Neuron (in vitro differentiated cells): Measurements from ENCODE around the gene BMP5.
"Not testable (repeated sequence)": the region's sequence is repeated elsewhere in the genome, so short reads cannot be mapped to it uniquely, and the experiment has no call there.

Experiments used
- H2AFZ ChIP-seq: one replicate; pipeline ENCODE4 v1.6.1; 2013; ENCODE audit warnings: low read depth, mild to moderate bottlenecking, inconsistent platforms, low read length, moderate library complexity
- H3K27me3 ChIP-seq: one replicate; pipeline ENCODE4 v1.6.1; 2013; ENCODE audit warnings: low read length; ENCODE audit not compliant: insufficient read depth
- H3K36me3 ChIP-seq: one replicate; pipeline ENCODE4 v1.6.1; 2013; ENCODE audit warnings: low read length; ENCODE audit not compliant: insufficient read depth
- H3K4me1 ChIP-seq: one replicate; pipeline ENCODE4 v1.6.1; 2013; ENCODE audit warnings: low read length; ENCODE audit not compliant: insufficient read depth
- H3K4me3 ChIP-seq: 2 replicates; pipeline ENCODE4 v1.5.1; 2013; ENCODE audit warnings: mild to moderate bottlenecking, low read length, moderate library complexity
- H3K9me3 ChIP-seq: one replicate; pipeline ENCODE4 v1.6.1; 2013; ENCODE audit warnings: low read length

BMP5 gene

GRCh38 chr6:55875400-55875799 lies at the start of gene BMP5:
Gene BMP5 (minus strand): TSS chr6:55875590. CDS start chr6:55874865, 725 bp downstream.
- Histone ChIP-seq H3K27me3 (no peaks in the 10 kb centered on the region), H3K4me1 (peaks cover 20% of the 10 kb centered on the region), H3K36me3 (no peaks in the 10 kb centered on the region), H3K4me3 (peak within 1 kb of the TSS; percentile 70), H2AFZ (peak within 1 kb of the TSS; percentile 46), H3K9me3 (no peaks in the 10 kb centered on the region)

DNA sequence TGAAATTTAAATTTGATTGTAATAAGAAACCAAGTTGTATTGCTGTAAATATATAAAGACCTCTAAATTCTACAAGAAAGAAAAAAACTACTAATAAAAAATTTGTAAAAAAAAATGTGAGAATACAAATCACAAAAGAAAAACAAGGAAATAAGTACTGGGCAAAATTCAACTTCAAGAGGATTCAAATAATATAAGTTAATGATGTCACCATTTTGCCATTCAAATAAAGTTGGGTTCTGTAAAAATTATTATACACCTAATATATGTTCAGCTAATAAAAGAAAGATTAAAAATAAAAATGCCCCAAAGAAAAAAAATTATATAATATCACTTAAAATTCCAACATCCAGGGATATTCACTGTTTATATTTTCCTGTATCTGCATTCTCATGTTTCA lies 47.0 kb upstream of the BMP5 start:
- Histone ChIP-seq H3K4me3 (no peak overlapping the region), H3K36me3 (no peaks in the 10 kb centered on the region), H2AFZ (no peak overlapping the region), H3K4me1 (no peaks in the 10 kb centered on the region), H3K9me3 (no peaks in the 10 kb centered on the region), H3K27me3 (no peaks in the 10 kb centered on the region)

GRCh38 chr6:55919716-55920308 lies 44.4 kb upstream of the BMP5 start:
- Histone ChIP-seq H3K9me3 (no peaks in the 10 kb centered on the region), H2AFZ (peak overlapping the region; percentile 26), H3K27me3 (no peaks in the 10 kb centered on the region), H3K4me1 (no peaks in the 10 kb centered on the region), H3K4me3 (no peak overlapping the region), H3K36me3 (no peaks in the 10 kb centered on the region)

DNA sequence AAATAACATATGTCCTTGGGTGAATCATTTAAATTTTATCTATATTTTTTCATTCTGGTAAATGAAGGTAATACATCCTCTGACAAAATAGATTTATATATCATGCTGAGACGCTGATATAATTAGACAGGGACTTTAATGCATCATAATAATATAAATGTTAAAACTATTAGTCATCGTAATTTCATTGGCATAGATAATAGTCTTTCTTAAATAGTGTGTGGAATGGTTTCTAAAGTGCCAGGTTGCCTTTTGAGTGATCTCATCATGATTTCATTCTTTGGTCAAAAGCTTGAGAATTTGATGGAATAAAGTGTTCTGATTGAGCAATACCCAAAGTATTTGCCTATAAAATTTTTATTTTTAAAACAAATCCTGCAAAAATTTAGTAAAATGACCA lies 43.2 kb upstream of the BMP5 start:
- Histone ChIP-seq H3K36me3 (no peaks in the 10 kb centered on the region), H3K9me3 (no peaks in the 10 kb centered on the region), H3K4me1 (no peaks in the 10 kb centered on the region), H3K4me3 (no peak overlapping the region), H2AFZ (no peak overlapping the region), H3K27me3 (no peaks in the 10 kb centered on the region)

- no peaks in the 10 kb centered on the region for H3K36me3 ChIP-seq
- H3K4me1 ChIP-seq = no peaks in the 10 kb centered on the region
- H3K9me3 ChIP-seq = no peaks in the 10 kb centered on the region
- no peaks in the 10 kb centered on the region for H3K27me3 ChIP-seq
- H3K4me3 ChIP-seq = no peak overlapping the region
- no peak overlapping the region for H2AFZ ChIP-seq
Observed at GRCh38 chr6:55917751-55918415, 42.5 kb upstream of the BMP5 start.

- H3K36me3 ChIP-seq = no peaks in the 10 kb centered on the region
- H2AFZ ChIP-seq = no peak overlapping the region
- no peak overlapping the region for H3K4me3 ChIP-seq
- H3K4me1 ChIP-seq = no peaks in the 10 kb centered on the region
- H3K9me3 ChIP-seq = no peaks in the 10 kb centered on the region
- no peaks in the 10 kb centered on the region for H3K27me3 ChIP-seq
Observed at GRCh38 chr6:55916188-55916587, 40.8 kb upstream of the BMP5 start.

DNA sequence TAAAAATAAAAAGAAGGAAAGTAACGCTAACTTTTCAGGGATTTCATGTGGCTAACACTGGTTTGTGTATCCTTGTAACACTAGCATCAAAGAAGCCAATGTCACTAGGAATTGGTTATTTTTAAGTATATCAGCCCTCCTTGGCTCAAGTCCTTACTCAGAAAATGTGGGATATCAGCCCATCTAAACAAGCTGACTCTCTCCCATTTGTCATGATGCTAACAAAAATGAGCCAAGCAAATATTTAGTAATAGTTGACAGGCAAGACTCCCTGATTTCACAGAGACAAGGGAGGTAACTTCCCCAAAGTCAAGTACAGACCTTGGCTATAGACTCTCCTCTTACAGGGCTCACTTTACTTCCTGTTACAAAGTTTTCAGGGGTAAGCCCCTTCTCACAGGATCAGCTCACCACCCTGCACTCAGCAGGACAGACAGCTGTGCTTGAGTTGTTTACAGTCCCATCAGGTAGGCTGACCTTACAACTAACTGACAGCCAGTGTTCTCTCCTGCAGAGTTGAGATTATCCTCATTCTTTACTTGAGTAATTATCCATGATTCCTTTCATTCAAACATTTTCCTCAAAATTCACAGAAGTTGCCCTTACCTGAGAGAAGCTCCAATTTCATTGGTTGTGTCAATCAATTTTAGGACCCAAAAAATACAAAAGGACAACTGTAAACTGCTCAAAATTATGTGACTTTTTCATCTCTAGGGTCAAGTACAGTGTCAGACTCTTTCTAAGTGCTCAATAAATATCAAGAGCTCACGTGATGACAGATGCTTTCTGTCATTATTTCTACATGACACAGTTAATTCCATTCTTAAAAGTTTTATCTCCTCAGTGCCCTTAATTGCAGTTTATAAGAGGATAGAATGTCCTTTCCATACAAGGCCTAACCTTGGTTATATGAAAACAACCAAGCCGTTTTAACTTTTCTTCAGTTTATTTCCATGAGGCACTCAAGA lies 38.1 kb upstream of the BMP5 start:
- H2AFZ ChIP-seq = no peak overlapping the region
- H3K27me3 ChIP-seq = no peaks in the 10 kb centered on the region
- H3K4me3 ChIP-seq = no peak overlapping the region
- H3K9me3 ChIP-seq = no peaks in the 10 kb centered on the region
- H3K4me1 ChIP-seq = no peaks in the 10 kb centered on the region
- no peaks in the 10 kb centered on the region for H3K36me3 ChIP-seq

GRCh38 chr6:55910466-55910865 lies 35.1 kb upstream of the BMP5 start:
- not testable (repeated sequence) for H3K9me3 ChIP-seq, H3K4me1 ChIP-seq, H3K4me3 ChIP-seq, H3K27me3 ChIP-seq, H2AFZ ChIP-seq, H3K36me3 ChIP-seq

GRCh38 chr6:55909911-55910310 lies 34.5 kb upstream of the BMP5 start:
- not testable (repeated sequence) for H3K9me3 ChIP-seq, H2AFZ ChIP-seq

GRCh38 chr6:55902796-55903195 lies 27.4 kb upstream of the BMP5 start:
- Histone ChIP-seq H2AFZ (peak overlapping the region; percentile 46), H3K27me3 (no peaks in the 10 kb centered on the region), H3K4me1 (peaks cover 3% of the 10 kb centered on the region), H3K9me3 (no peaks in the 10 kb centered on the region), H3K36me3 (no peaks in the 10 kb centered on the region), H3K4me3 (no peak overlapping the region)

More at GRCh38 chr6:55909911-55910310, 34.5 kb upstream of the BMP5 start:
- not testable (repeated sequence) for H3K4me1 ChIP-seq, H3K27me3 ChIP-seq, H3K4me3 ChIP-seq, H3K36me3 ChIP-seq

GRCh38 chr6:55901765-55902270 lies 26.4 kb upstream of the BMP5 start:
- H3K36me3 ChIP-seq = no peaks in the 10 kb centered on the region
- peaks cover 3% of the 10 kb centered on the region for H3K4me1 ChIP-seq
- H3K4me3 ChIP-seq = no peak overlapping the region
- no peaks in the 10 kb centered on the region for H3K9me3 ChIP-seq
- H2AFZ ChIP-seq = no peak overlapping the region
- no peaks in the 10 kb centered on the region for H3K27me3 ChIP-seq

DNA sequence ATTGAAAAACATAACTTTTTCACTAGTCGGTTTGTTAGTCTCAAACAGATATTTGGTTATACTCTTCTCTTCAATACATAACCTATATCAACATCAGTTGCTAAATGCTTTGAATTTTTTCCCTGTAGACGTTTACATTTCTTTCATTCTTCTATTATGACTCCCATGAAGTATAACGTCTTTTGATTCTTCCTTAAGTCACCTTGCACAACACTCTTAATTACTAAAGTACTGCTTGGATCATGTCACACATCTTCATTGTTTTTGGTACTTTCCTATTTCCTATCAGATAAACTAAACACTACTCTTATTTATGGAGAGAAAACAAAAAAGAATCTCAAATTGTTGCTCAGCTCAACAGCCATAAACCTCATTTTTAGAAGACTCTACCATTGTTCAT lies 23.0 kb upstream of the BMP5 start:
- Histone ChIP-seq H3K9me3 (no peaks in the 10 kb centered on the region), H3K4me1 (peaks cover 3% of the 10 kb centered on the region), H3K36me3 (no peaks in the 10 kb centered on the region), H2AFZ (no peak overlapping the region), H3K27me3 (no peaks in the 10 kb centered on the region), H3K4me3 (no peak overlapping the region)

DNA sequence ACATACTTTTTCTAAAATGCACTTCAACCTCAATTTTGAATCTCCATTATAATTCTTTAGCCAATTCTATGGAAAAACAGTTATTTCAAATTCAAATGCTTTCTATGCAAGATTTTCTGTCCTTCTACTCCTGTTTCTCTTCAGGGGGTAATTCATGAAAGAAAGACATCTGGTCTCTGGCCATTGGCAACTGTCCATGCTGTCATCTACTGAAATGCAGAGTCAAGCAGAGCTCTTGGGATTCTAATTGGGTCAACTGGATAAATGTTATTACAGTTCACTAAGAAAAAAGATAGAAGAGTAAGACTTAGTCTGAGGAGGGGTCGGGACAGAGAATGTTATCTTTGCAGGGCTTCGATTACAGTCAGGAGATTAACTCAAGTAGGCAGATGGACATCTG lies 22.0 kb upstream of the BMP5 start:
- H2AFZ ChIP-seq = no peak overlapping the region
- no peaks in the 10 kb centered on the region for H3K36me3 ChIP-seq
- H3K9me3 ChIP-seq = no peaks in the 10 kb centered on the region
- no peaks in the 10 kb centered on the region for H3K27me3 ChIP-seq
- H3K4me3 ChIP-seq = no peak overlapping the region
- H3K4me1 ChIP-seq = no peaks in the 10 kb centered on the region
